GM23248 (cell line): ENCODE data around the gene LCNL1. TPM values are rescaled to one million over a fixed set of nuclear protein-coding genes. Genes with fewer than 3 reads are reported as not detected.

Experiments used
- DNase-seq: peaks from one replicate; pipeline ENCODE4 v3.0.0-alpha.2; 2015
- H2AFZ ChIP-seq: fragments of 200-600 bp; sonication (generic); 2 replicates; pipeline ENCODE4 v1.6.1; 2016; ENCODE audit warnings: antibody characterized with exemption
- H3F3A ChIP-seq: fragments of 200-600 bp; sonication (generic); 2 replicates; pipeline ENCODE4 v1.6.1; 2016; ENCODE audit warnings: mild to moderate bottlenecking, antibody characterized with exemption, mixed run types; ENCODE audit not compliant: insufficient read depth
- H3K27ac ChIP-seq: fragments of 200-600 bp; sonication (generic); 2 replicates; pipeline ENCODE4 v1.5.1; 2016; ENCODE audit warnings: mild to moderate bottlenecking
- H3K27me3 ChIP-seq: fragments of 200-600 bp; sonication (generic); replicated peaks from 2 replicates; pipeline ENCODE4 v1.6.1; 2016; ENCODE audit warnings: mild to moderate bottlenecking; ENCODE audit not compliant: insufficient read depth
- H3K36me3 ChIP-seq: fragments of 200-600 bp; sonication (generic); 2 replicates; pipeline ENCODE4 v1.6.1; 2016; ENCODE audit warnings: low read depth, mild to moderate bottlenecking
- H3K4me1 ChIP-seq: fragments of 200-600 bp; sonication (generic); 2 replicates; pipeline ENCODE4 v1.6.1; 2016; ENCODE audit warnings: mild to moderate bottlenecking; ENCODE audit not compliant: insufficient read depth
- H3K4me2 ChIP-seq: fragments of 200-600 bp; sonication (generic); one replicate; pipeline ENCODE4 v1.6.1; 2016; ENCODE audit warnings: mild to moderate bottlenecking; ENCODE audit not compliant: unreplicated experiment
- H3K4me3 ChIP-seq: fragments of 200-600 bp; sonication (generic); 2 replicates; pipeline ENCODE4 v1.5.1; 2016; ENCODE audit warnings: mild to moderate bottlenecking
- H3K79me2 ChIP-seq: fragments of 200-600 bp; sonication (generic); 2 replicates; pipeline ENCODE4 v1.6.1; 2016; ENCODE audit warnings: mild to moderate bottlenecking; ENCODE audit not compliant: insufficient read depth
- H3K9ac ChIP-seq: fragments of 200-600 bp; sonication (generic); 2 replicates; pipeline ENCODE4 v1.6.1; 2016; ENCODE audit warnings: mild to moderate bottlenecking
- H3K9me2 ChIP-seq: fragments of 200-600 bp; sonication (generic); 2 replicates; pipeline ENCODE4 v1.6.1; 2016; ENCODE audit warnings: mixed run types, mild to moderate bottlenecking, moderate library complexity; ENCODE audit not compliant: insufficient read depth
- H3K9me3 ChIP-seq: fragments of 200-600 bp; sonication (generic); one replicate; pipeline ENCODE4 v1.6.1; 2017; ENCODE audit warnings: low read depth
- H4K20me1 ChIP-seq: fragments of 200-600 bp; sonication (generic); 2 replicates; pipeline ENCODE4 v1.6.0; 2016; ENCODE audit not compliant: insufficient read depth
- EZH2 ChIP-seq: fragments of 200-600 bp; sonication (generic); IDR thresholded peaks from 2 replicates; pipeline ENCODE4 v1.6.1; 2018; ENCODE audit warnings: antibody characterized with exemption, mild to moderate bottlenecking; ENCODE audit not compliant: insufficient read depth, poor library complexity, severe bottlenecking
- EZH2phosphoT487 ChIP-seq: fragments of 200-600 bp; sonication (generic); IDR thresholded peaks from 2 replicates; pipeline ENCODE4 v1.6.1; 2018; ENCODE audit warnings: antibody characterized with exemption, moderate library complexity, mild to moderate bottlenecking, low read depth; ENCODE audit not compliant: insufficient read depth
- WGBS, 2 experiments: methylation state at CpG; one replicate each; pipeline ENCODE4 v1.1.6; 2015 to 2017; ENCODE audit warnings: low lambda C conversion rate in 2 of 2, low coverage in 1 of 2; ENCODE audit errors: missing lambda C conversion rate in 2 of 2; 5-methylcytosine and 5-hydroxymethylcytosine counted together
- in situ Hi-C: fragments of 300-500 bp; cut with MboI; formaldehyde crosslinking; loops from 2 replicates; pipeline ENCODE4 v1.15.0; 2020
- polyA plus RNA-seq: library from polyadenylated mRNA; unstranded; fragments of >200 nt; fragmentation: Nextera tagmentation; extraction: Ambion mirVana; gene quantifications from 2 replicates; pipeline ENCODE4 v1.2.1, GENCODE V29; 2016
- total RNA-seq: library from RNA; depleted of rRNA; stranded (reverse); fragments of >200 nt; shearing (Covaris generic); gene quantifications from 2 replicates; pipeline ENCODE4 v1.2.3, GENCODE V29; 2014; rRNA removed

The LCNL1 gene
- total and polyA plus RNA-seq, 2 experiments from 2014 or later = not detected

GRCh38 chr9:137034039-137034708 is 51.4 kb downstream of the LCNL1 start:
- in situ Hi-C loops = loop anchor here (10.0 kb wide), 1 partner anchor 259 kb away; no protein-coding TSS in a partner anchor
- Histone ChIP-seq H4K20me1 (no peaks in the 10 kb centered on the region), H3K4me2 (no peak overlapping the region), H3K27ac (no peak overlapping the region), H2AFZ (no peak overlapping the region), H3K9ac (no peak overlapping the region), H3K79me2 (no peaks in the 10 kb centered on the region), H3K36me3 (no peaks in the 10 kb centered on the region), H3K9me2 (no peaks in the 10 kb centered on the region), H3K9me3 (no peaks in the 10 kb centered on the region), H3K4me1 (no peaks in the 10 kb centered on the region), H3K4me3 (no peak overlapping the region), H3K27me3 (no peaks in the 10 kb centered on the region), H3F3A (no peaks in the 10 kb centered on the region)
- DNase-seq = no peak
- WGBS, 2 experiments = 38 to 52% methylated on average over 10 to 15 of the region's 15 CpGs
- no peak for TF ChIP-seq EZH2phosphoT487
- no peak for TF ChIP-seq EZH2

GRCh38 chr9:137034709-137035506 is 52.1 kb downstream of the LCNL1 start:
- in situ Hi-C loops = loop anchor here (10.0 kb wide), 1 partner anchor 260 kb away; no protein-coding TSS in a partner anchor
- H3K9me3 ChIP-seq = no peaks in the 10 kb centered on the region
- TF ChIP-seq EZH2 (no peak), EZH2phosphoT487 (no peak)
- H3K27ac ChIP-seq = no peak overlapping the region
- no peaks in the 10 kb centered on the region for H3K4me1 ChIP-seq
- no peak overlapping the region for H3K4me3 ChIP-seq
- no peak overlapping the region for H3K9ac ChIP-seq
- no peaks in the 10 kb centered on the region for H3K79me2 ChIP-seq
- H3K9me2 ChIP-seq = no peaks in the 10 kb centered on the region
- H4K20me1 ChIP-seq = no peaks in the 10 kb centered on the region
- DNase-seq = peak; percentile 87
- no peaks in the 10 kb centered on the region for H3K27me3 ChIP-seq
- no peaks in the 10 kb centered on the region for H3F3A ChIP-seq
- 8 to 11% methylated on average over 18 to 24 of the region's 24 CpGs for WGBS, 2 experiments
- H3K36me3 ChIP-seq = no peaks in the 10 kb centered on the region
- H2AFZ ChIP-seq = no peak overlapping the region
- H3K4me2 ChIP-seq = no peak overlapping the region

Other genes starting within 250 kb of the LCNL1 start
Only the 30 nearest of the 38 such genes appear.
- gene LCN15, start 218.5 kb upstream of the LCNL1 start, total RNA-seq = not detected in 2 replicates
- not detected in 2 replicates for gene LCN15, start 218.5 kb upstream of the LCNL1 start, polyA plus RNA-seq
- gene TMEM141, start 191.6 kb upstream of the LCNL1 start, total RNA-seq = 51.3 and 51.7 TPM in 2 replicates
- 59.4 and 61.8 TPM in 2 replicates for gene TMEM141, start 191.6 kb upstream of the LCNL1 start, polyA plus RNA-seq
- 0.76 TPM in 1 of 2 replicates, not detected in the other for gene CCDC183, start 186.7 kb upstream of the LCNL1 start, total RNA-seq
- 0.39 and 1.5 TPM in 2 replicates for gene CCDC183, start 186.7 kb upstream of the LCNL1 start, polyA plus RNA-seq
- gene RABL6, start 175.0 kb upstream of the LCNL1 start, total RNA-seq = 74.4 and 81.1 TPM in 2 replicates
- gene RABL6, start 175.0 kb upstream of the LCNL1 start, polyA plus RNA-seq = 21.6 and 22.0 TPM in 2 replicates
- gene AJM1, start 140.5 kb upstream of the LCNL1 start, total RNA-seq = 0.89 and 1.4 TPM in 2 replicates
- gene AJM1, start 140.5 kb upstream of the LCNL1 start, polyA plus RNA-seq = 1.1 and 1.4 TPM in 2 replicates
- 71.1 and 84.6 TPM in 2 replicates for gene PHPT1, start 133.6 kb upstream of the LCNL1 start, total RNA-seq
- 295 and 302 TPM in 2 replicates for gene PHPT1, start 133.6 kb upstream of the LCNL1 start, polyA plus RNA-seq
- gene MAMDC4, start 130.6 kb upstream of the LCNL1 start, total RNA-seq = 1.1 and 2.3 TPM in 2 replicates
- 0.35 and 0.43 TPM in 2 replicates for gene MAMDC4, start 130.6 kb upstream of the LCNL1 start, polyA plus RNA-seq
- 299 and 305 TPM in 2 replicates for gene EDF1, start 116.7 kb upstream of the LCNL1 start, total RNA-seq
- 567 and 586 TPM in 2 replicates for gene EDF1, start 116.7 kb upstream of the LCNL1 start, polyA plus RNA-seq
- 8.1 and 11.5 TPM in 2 replicates for gene TRAF2, start 96.5 kb upstream of the LCNL1 start, total RNA-seq
- 14.3 and 15.0 TPM in 2 replicates for gene TRAF2, start 96.5 kb upstream of the LCNL1 start, polyA plus RNA-seq
- 234 and 259 TPM in 2 replicates for gene FBXW5, start 38.3 kb upstream of the LCNL1 start, total RNA-seq
- 110 and 113 TPM in 2 replicates for gene FBXW5, start 38.3 kb upstream of the LCNL1 start, polyA plus RNA-seq
- gene C8G, start 37.8 kb upstream of the LCNL1 start, total RNA-seq = not detected in 2 replicates
- gene C8G, start 37.8 kb upstream of the LCNL1 start, polyA plus RNA-seq = 0.49 TPM in 1 of 2 replicates, not detected in the other
- not detected in 2 replicates for gene LCN12, start 30.7 kb upstream of the LCNL1 start, total RNA-seq
- gene LCN12, start 30.7 kb upstream of the LCNL1 start, polyA plus RNA-seq = not detected in 2 replicates
- not detected in 2 replicates for gene PTGDS, start 5.5 kb upstream of the LCNL1 start, total RNA-seq
- gene PTGDS, start 5.5 kb upstream of the LCNL1 start, polyA plus RNA-seq = 0.24 and 0.25 TPM in 2 replicates
- 38.7 and 52.2 TPM in 2 replicates for gene PAXX, start 9.4 kb downstream of the LCNL1 start, total RNA-seq
- 49.3 and 54.5 TPM in 2 replicates for gene PAXX, start 9.4 kb downstream of the LCNL1 start, polyA plus RNA-seq
- 33.3 and 37.7 TPM in 2 replicates for gene CLIC3, start 13.6 kb downstream of the LCNL1 start, total RNA-seq
- gene CLIC3, start 13.6 kb downstream of the LCNL1 start, polyA plus RNA-seq = 98.9 and 107 TPM in 2 replicates
- 33.2 and 49.4 TPM in 2 replicates for gene ABCA2, start 45.2 kb downstream of the LCNL1 start, total RNA-seq
- 20.5 and 21.1 TPM in 2 replicates for gene ABCA2, start 45.2 kb downstream of the LCNL1 start, polyA plus RNA-seq
- gene FUT7, start 49.1 kb downstream of the LCNL1 start, total RNA-seq = not detected in 2 replicates
- gene FUT7, start 49.1 kb downstream of the LCNL1 start, polyA plus RNA-seq = not detected in 2 replicates
- 41.9 and 43.1 TPM in 2 replicates for gene NPDC1, start 63.2 kb downstream of the LCNL1 start, total RNA-seq
- gene NPDC1, start 63.2 kb downstream of the LCNL1 start, polyA plus RNA-seq = 121 and 122 TPM in 2 replicates
- not detected in 2 replicates for gene ENTPD2, start 71.1 kb downstream of the LCNL1 start, total RNA-seq
- not detected in 2 replicates for gene ENTPD2, start 71.1 kb downstream of the LCNL1 start, polyA plus RNA-seq
- 5.4 TPM in 2 replicates for gene SAPCD2, start 87.6 kb downstream of the LCNL1 start, total RNA-seq
- 0.86 and 0.88 TPM in 2 replicates for gene SAPCD2, start 87.6 kb downstream of the LCNL1 start, polyA plus RNA-seq
- gene UAP1L1, start 94.5 kb downstream of the LCNL1 start, total RNA-seq = 5.2 and 5.7 TPM in 2 replicates
- gene UAP1L1, start 94.5 kb downstream of the LCNL1 start, polyA plus RNA-seq = 4.3 and 4.5 TPM in 2 replicates
- 131 and 136 TPM in 2 replicates for gene MAN1B1, start 104.0 kb downstream of the LCNL1 start, total RNA-seq
- gene MAN1B1, start 104.0 kb downstream of the LCNL1 start, polyA plus RNA-seq = 101 and 104 TPM in 2 replicates
- gene DPP7, start 131.7 kb downstream of the LCNL1 start, total RNA-seq = 134 and 142 TPM in 2 replicates
- 145 and 148 TPM in 2 replicates for gene DPP7, start 131.7 kb downstream of the LCNL1 start, polyA plus RNA-seq
- 0.76 TPM in 1 of 2 replicates, not detected in the other for gene GRIN1, start 156.2 kb downstream of the LCNL1 start, total RNA-seq
- 0.15 TPM in 1 of 2 replicates, not detected in the other for gene GRIN1, start 156.2 kb downstream of the LCNL1 start, polyA plus RNA-seq
- gene LRRC26, start 187.1 kb downstream of the LCNL1 start, total RNA-seq = not detected in 2 replicates
- not detected in 2 replicates for gene LRRC26, start 187.1 kb downstream of the LCNL1 start, polyA plus RNA-seq
- gene TMEM210, start 189.1 kb downstream of the LCNL1 start, total RNA-seq = not detected in 2 replicates
- not detected in 2 replicates for gene TMEM210, start 189.1 kb downstream of the LCNL1 start, polyA plus RNA-seq
- gene ANAPC2, start 205.6 kb downstream of the LCNL1 start, total RNA-seq = 24.0 and 28.8 TPM in 2 replicates
- gene ANAPC2, start 205.6 kb downstream of the LCNL1 start, polyA plus RNA-seq = 12.0 and 13.6 TPM in 2 replicates
- 73.1 and 105 TPM in 2 replicates for gene SSNA1, start 205.7 kb downstream of the LCNL1 start, total RNA-seq
- gene SSNA1, start 205.7 kb downstream of the LCNL1 start, polyA plus RNA-seq = 93.1 and 100 TPM in 2 replicates
- 7.8 and 14.3 TPM in 2 replicates for gene TPRN, start 217.7 kb downstream of the LCNL1 start, total RNA-seq
- 1.7 and 2.2 TPM in 2 replicates for gene TPRN, start 217.7 kb downstream of the LCNL1 start, polyA plus RNA-seq
- gene TMEM203, start 222.7 kb downstream of the LCNL1 start, total RNA-seq = 44.3 and 52.9 TPM in 2 replicates
- 46.9 and 48.6 TPM in 2 replicates for gene TMEM203, start 222.7 kb downstream of the LCNL1 start, polyA plus RNA-seq